ENCODE measurements around the gene GAPVD1. TPM values are rescaled to one million over a fixed set of nuclear protein-coding genes. Genes with fewer than 3 reads are reported as not detected.

The GAPVD1 gene
- total RNA-seq, 1 experiment from 2014 or later: 53.1 TPM

DNA sequence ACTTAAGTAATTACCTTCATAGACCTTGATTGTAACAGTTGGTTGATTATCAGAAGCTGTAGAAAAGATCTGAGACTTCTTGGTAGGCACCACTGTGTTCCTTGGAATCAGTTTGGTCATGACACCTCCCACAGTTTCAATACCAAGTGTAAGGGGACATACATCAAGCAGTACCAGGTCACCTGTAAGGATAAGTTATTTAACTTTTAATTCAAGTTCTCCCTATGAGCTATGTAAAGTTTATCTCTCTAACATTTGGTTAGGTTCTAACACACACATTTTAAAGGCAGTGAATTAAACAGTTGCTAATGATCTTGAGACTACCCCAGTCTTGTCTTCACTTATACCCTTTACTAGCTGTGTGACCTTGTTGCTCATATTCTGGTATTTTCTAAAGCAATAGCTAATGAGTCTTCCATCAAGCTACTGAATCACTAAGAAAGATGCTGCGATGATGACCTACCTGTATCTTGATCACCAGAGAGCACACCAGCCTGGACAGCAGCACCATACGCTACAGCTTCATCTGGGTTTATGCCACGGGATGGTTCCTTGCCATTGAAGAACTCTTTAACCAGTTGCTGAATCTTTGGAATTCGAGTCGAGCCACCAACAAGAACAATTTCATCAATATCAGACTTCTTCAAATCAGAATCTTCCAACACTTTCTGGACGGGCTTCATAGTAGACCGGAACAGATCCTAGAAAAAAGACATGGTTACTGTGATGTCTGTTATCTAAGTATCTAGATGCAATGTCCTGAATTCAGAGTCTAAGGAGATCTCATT, 23.3 kb upstream of the GAPVD1 start:
- no peaks in the 10 kb centered on the region for H3K9me3 ChIP-seq (ENCODE audit: control insufficient read depth in 1 of 2, insufficient read depth in 1 of 2, low read depth in 1 of 2, low read length in 2 of 2)
- H4K20me1 ChIP-seq (ENCODE audit: insufficient read depth): peaks cover 44% of the 10 kb centered on the region
- intact Hi-C loops (cut with micrococcal nuclease): no loop called here
- BruUV-seq (replicated peaks): no TSS peak
- RAD21 ChIA-PET (ENCODE audit: low non-redundant PET in 1 of 2, low total read pairs in 2 of 2, uncharacterized antibody in 2 of 2, unreplicated experiment in 2 of 2): no interaction called here
- DNase-seq (ENCODE audit: low read depth, low spot score) (no peak), ATAC-seq (no peak)
- H3K4me2 ChIP-seq (ENCODE audit: low read length): no peak overlapping the region
- H3K27ac ChIP-seq (ENCODE audit: low read depth, low read length): no peak overlapping the region
- POLR2A ChIA-PET: no interaction called here
- no peak overlapping the region for H2AFZ ChIP-seq (ENCODE audit: low read depth, low read length, poor library complexity, severe bottlenecking)
- CTCF ChIA-PET: no interaction called here
- peaks cover 10 to 19% of the 10 kb centered on the region in 2 experiments; a peak in 3 of 4 replicates for H3K4me1 ChIP-seq (ENCODE audit: control insufficient read depth in 1 of 2, insufficient read depth in 2 of 2, low read length in 2 of 2)
- H3K4me3 ChIP-seq (replicated peaks in 1 of 2; ENCODE audit: low read depth in 1 of 2, low read length in 2 of 2): no peak overlapping the region
- TF ChIP-seq EZH2 (IDR thresholded peaks at IDR 0.05) (no peak), POLR2AphosphoS5 (IDR thresholded peaks at IDR 0.05; ENCODE audit: low read depth, low read length) (peak; percentile 14), ELF1 (IDR thresholded peaks at IDR 0.05; ENCODE audit: borderline replicate concordance, low read depth) (no peak)
- H3K27me3 ChIP-seq (ENCODE audit: insufficient read depth, low read length): no peaks in the 10 kb centered on the region
- peaks cover 73% of the 10 kb centered on the region for H3K79me2 ChIP-seq (ENCODE audit: insufficient read depth, low read length)
- H3K9me2 ChIP-seq (ENCODE audit: insufficient read depth): no peaks in the 10 kb centered on the region
- peaks cover 48 to 54% of the 10 kb centered on the region in 2 experiments for H3K36me3 ChIP-seq (ENCODE audit: control insufficient read depth in 1 of 2, insufficient read depth in 2 of 2, low read length in 2 of 2)
- no peak overlapping the region for H3K9ac ChIP-seq (ENCODE audit: low read length)

DNA sequence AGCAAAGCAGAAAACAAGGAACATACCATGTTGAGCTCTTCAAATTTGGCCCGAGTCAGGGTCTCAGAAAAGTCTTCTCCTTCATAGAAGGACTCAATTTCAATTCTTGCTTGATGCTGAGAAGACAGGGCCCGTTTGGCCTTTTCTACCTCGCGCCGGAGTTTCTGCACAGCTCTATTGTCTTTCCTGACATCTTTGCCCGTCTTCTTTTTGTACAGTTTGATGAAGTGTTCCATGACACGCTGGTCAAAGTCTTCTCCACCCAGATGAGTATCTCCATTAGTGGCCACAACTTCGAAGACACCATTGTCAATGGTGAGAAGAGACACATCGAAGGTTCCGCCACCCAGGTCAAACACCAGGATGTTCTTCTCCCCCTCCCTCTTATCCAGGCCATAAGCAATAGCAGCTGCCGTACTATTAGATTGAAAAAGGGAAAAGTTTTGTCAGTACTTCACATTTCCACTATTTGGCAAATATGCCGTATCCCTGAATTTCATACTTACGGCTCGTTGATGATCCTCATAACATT, 22.6 kb upstream of the GAPVD1 start:
- H3K79me2 ChIP-seq (ENCODE audit: insufficient read depth, low read length): peaks cover 73% of the 10 kb centered on the region
- BruUV-seq (replicated peaks): no TSS peak

More for the DNA sequence above, 22.6 kb upstream of the GAPVD1 start:
- POLR2A ChIA-PET: no interaction called here
- Histone ChIP-seq H3K27ac (ENCODE audit: low read depth, low read length) (no peak overlapping the region), H3K9ac (ENCODE audit: low read length) (no peak overlapping the region), H3K4me2 (ENCODE audit: low read length) (peak overlapping the region; percentile 86; the same call in 1 of the 2 replicates), H3K4me3 (replicated peaks in 1 of 2; ENCODE audit: low read depth in 1 of 2, low read length in 2 of 2) (no peak overlapping the region), H3K36me3 (ENCODE audit: control insufficient read depth in 1 of 2, insufficient read depth in 2 of 2, low read length in 2 of 2) (peaks cover 48 to 54% of the 10 kb centered on the region in 2 experiments), H3K9me3 (ENCODE audit: control insufficient read depth in 1 of 2, insufficient read depth in 1 of 2, low read depth in 1 of 2, low read length in 2 of 2) (no peaks in the 10 kb centered on the region), H3K9me2 (ENCODE audit: insufficient read depth) (no peaks in the 10 kb centered on the region), H3K4me1 (ENCODE audit: control insufficient read depth in 1 of 2, insufficient read depth in 2 of 2, low read length in 2 of 2) (peaks cover 17 to 25% of the 10 kb centered on the region in 2 experiments), H2AFZ (ENCODE audit: low read depth, low read length, poor library complexity, severe bottlenecking) (no peak overlapping the region), H4K20me1 (ENCODE audit: insufficient read depth) (peaks cover 44% of the 10 kb centered on the region), H3K27me3 (ENCODE audit: insufficient read depth, low read length) (no peaks in the 10 kb centered on the region)
- TF ChIP-seq, protein P1, sequence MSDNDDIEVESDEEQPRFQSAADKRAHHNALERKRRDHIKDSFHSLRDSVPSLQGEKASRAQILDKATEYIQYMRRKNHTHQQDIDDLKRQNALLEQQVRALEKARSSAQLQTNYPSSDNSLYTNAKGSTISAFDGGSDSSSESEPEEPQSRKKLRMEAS (IDR thresholded peaks at IDR 0.05): no peak
- TF ChIP-seq ZNF274 (IDR thresholded peaks at IDR 0.05; ENCODE audit: low read depth, low read length) (no peak), ZFX (IDR thresholded peaks at IDR 0.05) (no peak), SIN3A (IDR thresholded peaks at IDR 0.05; ENCODE audit: low read depth) (no peak), CEBPB (IDR thresholded peaks at IDR 0.05; ENCODE audit: low read depth) (no peak), POLR2AphosphoS5 (IDR thresholded peaks at IDR 0.05; ENCODE audit: low read depth, low read length) (no peak), SRF (IDR thresholded peaks at IDR 0.05; ENCODE audit: low read depth) (no peak), RAD21 (IDR thresholded peaks at IDR 0.05; ENCODE audit: low read depth) (no peak), EGR1 (IDR thresholded peaks at IDR 0.05; ENCODE audit: low read depth) (no peak)
- TF ChIP-seq, protein P2, sequence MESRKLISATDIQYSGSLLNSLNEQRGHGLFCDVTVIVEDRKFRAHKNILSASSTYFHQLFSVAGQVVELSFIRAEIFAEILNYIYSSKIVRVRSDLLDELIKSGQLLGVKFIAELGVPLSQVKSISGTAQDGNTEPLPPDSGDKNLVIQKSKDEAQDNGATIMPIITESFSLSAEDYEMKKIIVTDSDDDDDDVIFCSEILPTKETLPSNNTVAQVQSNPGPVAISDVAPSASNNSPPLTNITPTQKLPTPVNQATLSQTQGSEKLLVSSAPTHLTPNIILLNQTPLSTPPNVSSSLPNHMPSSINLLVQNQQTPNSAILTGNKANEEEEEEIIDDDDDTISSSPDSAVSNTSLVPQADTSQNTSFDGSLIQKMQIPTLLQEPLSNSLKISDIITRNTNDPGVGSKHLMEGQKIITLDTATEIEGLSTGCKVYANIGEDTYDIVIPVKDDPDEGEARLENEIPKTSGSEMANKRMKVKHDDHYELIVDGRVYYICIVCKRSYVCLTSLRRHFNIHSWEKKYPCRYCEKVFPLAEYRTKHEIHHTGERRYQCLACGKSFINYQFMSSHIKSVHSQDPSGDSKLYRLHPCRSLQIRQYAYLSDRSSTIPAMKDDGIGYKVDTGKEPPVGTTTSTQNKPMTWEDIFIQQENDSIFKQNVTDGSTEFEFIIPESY (IDR thresholded peaks at IDR 0.05; ENCODE audit: extremely low read depth, insufficient replicate concordance, low read length): no peak
- ATAC-seq (no peak), DNase-seq (ENCODE audit: low read depth, low spot score) (no peak)
- CTCF ChIA-PET: no interaction called here
- intact Hi-C loops (cut with micrococcal nuclease): no loop called here
- RAD21 ChIA-PET (ENCODE audit: low non-redundant PET in 1 of 2, low total read pairs in 2 of 2, uncharacterized antibody in 2 of 2, unreplicated experiment in 2 of 2): no interaction called here
